ENCODE results near the gene SYT8. TPM values are rescaled to one million over a fixed set of nuclear protein-coding genes. Genes with fewer than 3 reads are reported as not detected.

SYT8 gene
- total and polyA plus RNA-seq, 2 of the 8 experiments (the other 6 are each of a cell fraction or from before 2014, with no cell fraction given): not detected

DNA sequence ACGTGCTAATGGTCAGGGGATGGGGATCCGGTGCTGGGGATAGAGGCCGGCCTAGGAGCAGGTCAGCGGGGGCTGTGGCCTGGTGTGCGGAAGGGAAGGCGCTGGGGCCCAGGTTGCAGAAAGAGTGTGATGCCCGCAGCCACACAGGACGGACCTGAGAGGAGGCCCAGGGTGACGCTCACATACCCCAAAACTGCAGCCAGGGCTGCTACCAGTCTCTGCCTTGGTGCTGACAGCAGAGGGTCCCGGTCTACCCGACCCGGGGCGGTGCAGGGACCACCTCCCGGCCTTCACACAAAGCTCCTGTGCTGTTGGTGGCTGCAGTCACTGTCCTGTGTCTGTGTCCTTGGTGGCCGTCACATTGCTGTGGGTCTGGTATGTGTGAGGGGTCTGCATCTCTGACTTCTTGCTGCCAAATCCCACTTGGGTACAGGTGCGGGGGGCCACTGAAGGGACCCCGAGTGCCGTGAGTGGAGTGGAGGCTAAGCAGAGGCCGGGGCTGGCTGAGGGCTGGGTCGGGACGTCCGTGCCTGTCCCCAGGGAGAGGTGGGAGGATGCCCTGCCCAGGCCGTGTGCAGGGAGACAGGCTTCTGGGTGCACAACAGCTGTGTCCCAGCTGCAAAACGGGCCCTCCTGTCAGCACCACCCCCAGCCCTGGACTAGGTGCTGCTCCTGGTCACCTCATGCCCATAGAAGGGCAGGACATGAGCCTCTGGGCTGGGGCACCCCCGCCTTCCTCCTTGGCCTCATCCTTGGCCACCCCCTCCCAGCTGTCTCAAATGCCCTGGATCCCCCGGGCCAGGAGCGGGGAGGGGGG lies 19.6 kb downstream of the SYT8 start:
- Histone ChIP-seq H3K18ac (ENCODE audit: extremely low read depth, low read length) (no peak overlapping the region), H4K20me1 (replicated peaks in 1 of 2; ENCODE audit: control insufficient read depth in 1 of 2, insufficient read depth in 2 of 2, low read length in 2 of 2) (no peaks in the 10 kb centered on the region), H3K79me1 (ENCODE audit: low read depth, low read length) (no peaks in the 10 kb centered on the region), H3K4me2 (ENCODE audit: insufficient read depth in 1 of 2, low read depth in 2 of 2, low read length in 2 of 2) (no peak overlapping the region), H3K36me3 (ENCODE audit: control insufficient read depth in 2 of 4, insufficient read depth in 4 of 4, low read length in 3 of 4) (no peaks in the 10 kb centered on the region), H3K56ac (replicated peaks; ENCODE audit: insufficient read length, low read depth, low read length) (no peak overlapping the region), H3K23ac (ENCODE audit: insufficient read length) (no peak overlapping the region), H3K4me3 (ENCODE audit: extremely low read depth in 1 of 4, insufficient read depth in 2 of 4, low read depth in 3 of 4, low read length in 4 of 4) (no peak overlapping the region), H4K5ac (ENCODE audit: insufficient read length, low read depth, low read length) (no peak overlapping the region), H3K27me3 (replicated peaks in 1 of 4; ENCODE audit: control insufficient read depth in 3 of 4, extremely low read depth in 1 of 4, insufficient read depth in 3 of 4, low read length in 3 of 4) (no peaks in the 10 kb centered on the region; a peak in 1 of 7 replicates), H2BK5ac (ENCODE audit: low read depth, low read length) (no peak overlapping the region), H3K27ac (ENCODE audit: low read depth, low read length) (no peak overlapping the region), H3K4ac (replicated peaks; ENCODE audit: insufficient read length, low read depth, low read length) (no peak overlapping the region), H2BK12ac (ENCODE audit: low read depth, low read length) (no peak overlapping the region), H3K14ac (ENCODE audit: insufficient read length) (no peak overlapping the region), H3K9ac (replicated peaks in 1 of 4; ENCODE audit: extremely low read depth in 1 of 4, low read depth in 3 of 4, low read length in 3 of 4) (no peak overlapping the region), H4K91ac (replicated peaks; ENCODE audit: insufficient read length, low read length) (no peak overlapping the region), H2BK20ac (ENCODE audit: low read length) (no peak overlapping the region), H2BK120ac (replicated peaks; ENCODE audit: low read depth, low read length) (no peak overlapping the region), H3K23me2 (ENCODE audit: low read depth, low read length) (no peaks in the 10 kb centered on the region), H3K79me2 (ENCODE audit: control insufficient read depth in 1 of 2, insufficient read depth in 2 of 2, low read length in 2 of 2) (no peaks in the 10 kb centered on the region), H2AFZ (ENCODE audit: low read length) (no peak overlapping the region), H2BK15ac (ENCODE audit: low read length) (no peak overlapping the region), H2AK5ac (ENCODE audit: low read depth, low read length) (no peak overlapping the region), H3K4me1 (replicated peaks in 1 of 4; ENCODE audit: control insufficient read depth in 3 of 4, insufficient read depth in 4 of 4, low read length in 3 of 4) (0 out of 7 replicates have a peak, but pooled peaks cover 0 to 3% (median 0%) of the 10 kb centered on the region in 4 experiments), H4K8ac (ENCODE audit: extremely low read depth, insufficient read depth, low read length) (peak overlapping the region; percentile 25), H3K9me3 (ENCODE audit: insufficient read depth in 2 of 2, low read depth in 1 of 2, low read length in 1 of 2) (no peaks in the 10 kb centered on the region)
- DNase-seq (ENCODE audit: low read depth in 1 of 2, low spot score in 2 of 2): no peak
- WGBS, 2 experiments (ENCODE audit: extremely low coverage in 1 of 2, insufficient coverage in 1 of 2, insufficient read length in 1 of 2, insufficient replicate concordance in 2 of 2, low coverage in 1 of 2, low lambda C conversion rate in 2 of 2, missing lambda C conversion rate in 1 of 2): 85% methylated on average over 21 of the region's 27 CpGs; no CpG with 5 or more reads in 1 of the 2 experiments
- CTCF ChIA-PET (ENCODE audit: partially characterized antibody): interaction anchor here (0.6 to 15.7 kb wide), 10 partner anchors 13 to 299 kb away, joined by 3 to 232 read pairs (median 6); no protein-coding TSS in a partner anchor
- POLR2A ChIA-PET (ENCODE audit: partially characterized antibody): no interaction called here
- TF ChIP-seq SP4 (IDR thresholded peaks at IDR 0.05; ENCODE audit: low read length): no peak
- TF ChIP-seq ZNF274 (IDR thresholded peaks at IDR 0.05; ENCODE audit: borderline replicate concordance, extremely low read depth, low read length): no peak
- no peak for TF ChIP-seq POLR2AphosphoS5 (IDR thresholded peaks at IDR 0.05; ENCODE audit: low read depth, low read length)
- no peak for TF ChIP-seq RNF2 (IDR thresholded peaks at IDR 0.05; ENCODE audit: borderline replicate concordance, low read depth, low read length, missing control alignments, poor library complexity, severe bottlenecking)
- TF ChIP-seq CEBPB (IDR thresholded peaks at IDR 0.05; ENCODE audit: low read depth, low read length): no peak
- no peak for TF ChIP-seq SIN3A (conservative IDR thresholded peaks at IDR 0.05 in 1 of 2, IDR thresholded peaks at IDR 0.05 in 1 of 2; ENCODE audit: low read depth in 1 of 2, low read length in 2 of 2)
- no peak for TF ChIP-seq SAP30 (IDR thresholded peaks at IDR 0.05; ENCODE audit: insufficient read depth, insufficient replicate concordance, low read length)
- no peak for TF ChIP-seq KDM4A (IDR thresholded peaks at IDR 0.05; ENCODE audit: low read depth, low read length, severe bottlenecking)
- TF ChIP-seq SP2 (IDR thresholded peaks at IDR 0.05; ENCODE audit: low read length): no peak
- no peak for TF ChIP-seq CTBP2 (IDR thresholded peaks at IDR 0.05; ENCODE audit: borderline replicate concordance, insufficient read depth, insufficient read length, low read length)
- FAIRE-seq: no peak
